Endothelial cell of umbilical vein (primary cell): ENCODE results near the gene S100A5. TPM values are rescaled to one million over a fixed set of nuclear protein-coding genes. Genes with fewer than 3 reads are reported as not detected.

Experiments used
- BruUV-seq: library from RNA; stranded (reverse); fragments of 400-500 nt; replicated peaks from 2 replicates; lab custom pipeline; 2021; lab: Mats Ljungman, UMichigan
- CTCF ChIA-PET: fragments of 300-600, 350-600 bp; sonication (Branson Sonifier 250); formaldehyde crosslinking; loops from one replicate; lab custom pipeline; 2021; ENCODE audit warnings: antibody characterized with exemption, inconsistent platforms; lab: Charles Lee
- POLR2A ChIA-PET: fragments of 300-600, 350-600 bp; sonication (Branson Sonifier 250); formaldehyde crosslinking; loops from one replicate; lab custom pipeline; 2021; ENCODE audit warnings: antibody characterized with exemption, inconsistent platforms; lab: Charles Lee
- DNase-seq: peaks from one replicate; pipeline ENCODE4 v3.0.0-alpha.2; 2011; ENCODE audit warnings: low read depth, low spot score
- FAIRE-seq: peaks from 2 replicates; lab custom pipeline; 2011; peaks lifted over from hg19 to GRCh38; lab: Jason Lieb, UNC
- H2AFZ ChIP-seq: 2 replicates; pipeline ENCODE4 v1.6.0; 2012; ENCODE audit warnings: low read depth, low read length, control low read depth, inconsistent platforms
- H3K27ac ChIP-seq: 2 replicates; pipeline ENCODE4 v1.5.1; 2011; ENCODE audit warnings: low read depth, mild to moderate bottlenecking, control low read depth, low read length, moderate library complexity; ENCODE audit not compliant: insufficient read depth
- H3K27me3 ChIP-seq, 2 experiments: 2 replicates each; pipeline versions ENCODE4 v1.6.0 to v1.6.1; 2011; ENCODE audit warnings: low read length in 2 of 2, mixed read lengths in 1 of 2; ENCODE audit not compliant: control insufficient read depth in 2 of 2, insufficient read depth in 2 of 2
- H3K36me3 ChIP-seq, 2 experiments: 2 replicates in 1 of 2; 3 replicates in 1 of 2; pipeline ENCODE4 v1.5.1; 2011; ENCODE audit warnings: low read length in 2 of 2, mild to moderate bottlenecking in 1 of 2, moderate library complexity in 1 of 2; ENCODE audit not compliant: control insufficient read depth in 2 of 2, insufficient read depth in 2 of 2; ENCODE audit errors: extremely low read depth in 1 of 2
- H3K4me1 ChIP-seq: 3 replicates; pipeline ENCODE4 v1.5.1; 2011; ENCODE audit warnings: mild to moderate bottlenecking, low read length; ENCODE audit not compliant: control insufficient read depth, insufficient read depth; ENCODE audit errors: extremely low read depth
- H3K4me2 ChIP-seq: 2 replicates; pipeline ENCODE4 v1.6.1; 2011; ENCODE audit warnings: low read length, control low read depth, mixed read lengths; ENCODE audit not compliant: insufficient read depth
- H3K4me3 ChIP-seq, 3 experiments: fragments of 200-600 bp in 1 of 3; sonication (generic), shearing (Covaris generic) in 1 of 3; replicated peaks in 1 of 3; 2 replicates each; pipeline ENCODE4 v1.5.1; 2011 to 2016; ENCODE audit warnings: control low read depth in 3 of 3, low read length in 3 of 3, mild to moderate bottlenecking in 2 of 3, inconsistent platforms in 1 of 3, low read depth in 1 of 3, moderate library complexity in 1 of 3; ENCODE audit not compliant: insufficient read depth in 1 of 3
- H3K79me2 ChIP-seq: 2 replicates; pipeline ENCODE4 v1.6.0; 2012; ENCODE audit warnings: low read length, inconsistent platforms; ENCODE audit not compliant: control insufficient read depth, insufficient read depth
- H3K9ac ChIP-seq: replicated peaks from 2 replicates; pipeline ENCODE3; 2011; ENCODE audit warnings: low read length, control low read depth; ENCODE audit not compliant: insufficient read depth; ENCODE audit errors: extremely low read depth
- H3K9me1 ChIP-seq: replicated peaks from 3 replicates; pipeline ENCODE4 v1.6.0; 2011; ENCODE audit warnings: mild to moderate bottlenecking, low read length; ENCODE audit not compliant: control insufficient read depth, insufficient read depth; ENCODE audit errors: extremely low read depth
- H3K9me3 ChIP-seq: replicated peaks from 2 replicates; pipeline ENCODE4 v1.5.1; 2012; ENCODE audit warnings: low read length, inconsistent platforms; ENCODE audit not compliant: control insufficient read depth, insufficient read depth
- H4K20me1 ChIP-seq: replicated peaks from 2 replicates; pipeline ENCODE3; 2011; ENCODE audit warnings: mild to moderate bottlenecking, low read length; ENCODE audit not compliant: control insufficient read depth, insufficient read depth; ENCODE audit errors: extremely low read depth
- CTCF ChIP-seq, 2 donors: IDR thresholded peaks; 1 replicate in 1 of 2; 2 replicates in 1 of 2; pipeline ENCODE4 v1.5.1; 2011; ENCODE audit warnings: low read length in 2 of 2, mild to moderate bottlenecking in 2 of 2, moderate library complexity in 2 of 2, control low read depth in 1 of 2, inconsistent platforms in 1 of 2, low read depth in 1 of 2; ENCODE audit not compliant: insufficient read depth in 1 of 2; ENCODE audit errors: extremely low read depth in 1 of 2
- EZH2 ChIP-seq: IDR thresholded peaks from 2 replicates; pipeline ENCODE4 v1.6.1; 2012; ENCODE audit warnings: borderline replicate concordance, low read depth, mild to moderate bottlenecking, moderate library complexity, low read length, inconsistent platforms; ENCODE audit not compliant: severe bottlenecking
- FOS ChIP-seq: IDR thresholded peaks from 2 replicates; pipeline ENCODE4 v1.6.1; 2011; ENCODE audit warnings: mild to moderate bottlenecking, low read length, moderate library complexity, borderline replicate concordance; ENCODE audit not compliant: insufficient read depth
- GATA2 ChIP-seq: IDR thresholded peaks from 2 replicates; pipeline ENCODE4 v1.7.0; 2011; ENCODE audit warnings: low read depth, mild to moderate bottlenecking, moderate library complexity, mixed read lengths, low read length; ENCODE audit not compliant: insufficient read length, insufficient read depth
- JUN ChIP-seq: IDR thresholded peaks from 2 replicates; pipeline ENCODE4 v1.6.1; 2011; ENCODE audit warnings: borderline replicate concordance, low read depth; ENCODE audit not compliant: insufficient read length, insufficient read depth
- MAX ChIP-seq: IDR thresholded peaks from 2 replicates; pipeline ENCODE4 v1.6.1; 2011; ENCODE audit not compliant: insufficient read depth, insufficient read length
- MYC ChIP-seq: IDR thresholded peaks from one replicate; pipeline ENCODE4 v1.6.1; 2011; ENCODE audit warnings: mild to moderate bottlenecking, low read depth, low read length
- POLR2A ChIP-seq: IDR thresholded peaks from 2 replicates; pipeline ENCODE4 v1.6.1; 2012; ENCODE audit warnings: low read depth, mild to moderate bottlenecking, control low read depth, low read length
- POLR2AphosphoS5 ChIP-seq: IDR thresholded peaks from 2 replicates; pipeline ENCODE4 v1.6.1; 2012; ENCODE audit warnings: low read depth, mild to moderate bottlenecking, control low read depth, low read length, moderate library complexity; ENCODE audit not compliant: insufficient read depth
- dilution Hi-C: fragments of 300-500 bp; cut with MboI; formaldehyde crosslinking; loops from one replicate; pipeline ENCODE4 v1.15.0; 2019; ENCODE audit warnings: low sequenced_read_pairs; ENCODE audit not compliant: extremely low pct_ligation_motif_present
- intact Hi-C: fragments of 100-400 bp; cut with micrococcal nuclease; formaldehyde crosslinking; loops from one replicate; pipeline ENCODE4 v1.10.0; 2022
- polyA plus RNA-seq, 4 experiments: library from polyadenylated mRNA; depleted of rRNA in 3 of 4; stranded (reverse) in 3 of 4; unstranded in 1 of 4; fragments of >200 nt; gene quantifications; 2 replicates each; pipeline versions ENCODE4 v1.2.1 to v1.2.3, GENCODE V29; 2011 to 2012; ENCODE audit warnings: missing spikeins in 1 of 4
- total RNA-seq: library from RNA; stranded (reverse); gene quantifications from 2 replicates; pipeline ENCODE4 v1.2.3, GENCODE V29; 2021

The S100A5 gene
- total and polyA plus RNA-seq, 2 donors (not counting 3 experiments of a cell fraction or from before 2014, with no cell fraction given) = not detected

- H3K4me2 ChIP-seq = no peak overlapping the region
- POLR2A ChIA-PET = interaction anchor here (0.6 kb wide), 1 partner anchor 306 kb away, joined by 6 read pairs; no protein-coding TSS in a partner anchor
Observed at GRCh38 chr1:153488731-153489130, 52.0 kb downstream of the S100A5 start.

More at GRCh38 chr1:153488731-153489130, 52.0 kb downstream of the S100A5 start:
- Histone ChIP-seq H4K20me1 (no peaks in the 10 kb centered on the region), H3K4me1 (no peaks in the 10 kb centered on the region), H3K9me1 (no peaks in the 10 kb centered on the region), H3K27ac (no peak overlapping the region), H3K4me3 (no peak overlapping the region), H3K36me3 (no peaks in the 10 kb centered on the region), H3K9me3 (no peaks in the 10 kb centered on the region), H2AFZ (no peak overlapping the region), H3K27me3 (peaks cover 7 to 8% of the 10 kb centered on the region in 2 experiments), H3K9ac (no peak overlapping the region), H3K79me2 (no peaks in the 10 kb centered on the region)
- DNase-seq (no peak), FAIRE-seq (no peak)
- TF ChIP-seq JUN (no peak), MAX (no peak), FOS (no peak), EZH2 (no peak), POLR2A (no peak), POLR2AphosphoS5 (no peak), MYC (no peak), CTCF (IDR thresholded peaks at IDR 0.05; ENCODE audit: extremely low read depth in 1 of 2, insufficient read depth in 1 of 2, low read depth in 1 of 2, low read length in 2 of 2) (no peak), GATA2 (no peak)
- dilution Hi-C loops = no loop called here
- BruUV-seq = no TSS peak
- intact Hi-C loops = no loop called here
- CTCF ChIA-PET = interaction anchor here (1.4 to 2.1 kb wide), 2 partner anchors 11 to 136 kb away, joined by 3 to 12 read pairs; no protein-coding TSS in a partner anchor
